ENCODE results near the gene EPN3. TPM values are rescaled to one million over a fixed set of nuclear protein-coding genes. Genes with fewer than 3 reads are reported as not detected.
A peak's percentile ranks its signal among the peaks of the same experiment; 100 is the strongest.

The EPN3 gene
- total RNA-seq, 4 donors from 2014 or later, result not detected

DNA sequence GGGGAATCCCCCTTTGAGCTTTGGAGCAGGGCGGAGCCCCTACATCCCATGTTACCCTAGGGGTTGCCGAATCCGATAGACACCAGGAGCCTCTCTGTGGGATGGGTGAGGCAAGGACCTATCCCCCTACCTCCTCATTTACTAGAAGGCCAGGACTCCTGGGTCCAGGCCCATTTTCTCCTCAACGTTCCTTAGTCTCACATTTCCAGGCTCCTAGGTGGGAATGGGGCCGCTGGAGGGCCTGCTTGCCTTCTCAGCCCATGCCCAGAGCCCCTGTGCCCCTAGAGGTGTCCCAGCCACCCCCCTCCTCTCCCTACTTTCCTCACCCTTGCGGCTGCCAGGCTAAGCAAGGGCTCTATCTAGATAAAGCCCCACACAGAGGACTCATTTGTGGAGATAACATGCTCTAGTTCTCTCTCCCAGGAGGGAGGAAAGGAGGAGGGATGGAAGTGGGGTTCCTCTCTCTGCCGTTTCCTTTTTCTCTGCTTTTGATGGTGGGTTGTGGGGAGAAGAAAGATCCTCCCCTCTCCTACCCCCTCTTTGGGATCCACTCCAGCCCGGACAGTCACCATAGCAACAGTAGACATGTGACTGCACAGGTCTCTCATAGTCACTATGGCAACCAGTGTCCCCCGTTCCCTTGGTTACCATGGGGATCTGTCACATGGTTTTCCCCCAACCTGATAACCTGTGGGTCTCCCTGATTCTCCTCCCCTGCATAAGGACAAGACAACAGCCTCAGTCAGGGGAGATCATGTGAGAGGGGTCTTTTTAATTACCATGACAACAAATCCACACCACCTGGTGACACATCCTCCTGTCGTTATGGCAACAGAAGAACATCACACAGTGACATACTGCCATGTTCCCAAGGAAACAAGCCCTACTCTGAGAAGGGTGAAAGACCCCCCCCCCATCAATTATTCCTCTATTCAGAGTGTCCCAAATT, 33.1 kb downstream of the EPN3 start:
- 57% methylated on average over 9 of the region's 10 CpGs for WGBS
- intact Hi-C loops (cut with DNase I), result no loop called here
- H3K27me3 ChIP-seq, result peaks cover 3 to 78% (median 31%) of the 10 kb centered on the region in 4 donors
- H3K36me3 ChIP-seq, result no peaks in the 10 kb centered on the region
- peak overlapping the region in 1 of 4 donors; percentile 18 for H3K4me3 ChIP-seq
- no peak overlapping the region for H3K27ac ChIP-seq (replicated peaks in 1 of 4)
- DNase-seq (ENCODE audit: extremely low spot score), result no peak
- H3K4me1 ChIP-seq, result peaks cover 18 to 45% (median 37%) of the 10 kb centered on the region in 4 donors
- no peak for TF ChIP-seq CTCF (IDR thresholded peaks at IDR 0.05)
- TF ChIP-seq POLR2AphosphoS5 (IDR thresholded peaks at IDR 0.05), result no peak
- TF ChIP-seq EP300 (IDR thresholded peaks at IDR 0.05), result no peak
- TF ChIP-seq POLR2A (IDR thresholded peaks at IDR 0.05; ENCODE audit: low read depth), result no peak
- H3K9me3 ChIP-seq, result no peaks in the 10 kb centered on the region

- no peaks in the 10 kb centered on the region for H3K9me3 ChIP-seq
- no peak for DNase-seq (ENCODE audit: extremely low spot score)
- WGBS, result 50% methylated on average over 2 of the region's 2 CpGs
- H3K36me3 ChIP-seq, result no peaks in the 10 kb centered on the region
- peaks cover 3 to 70% (median 19%) of the 10 kb centered on the region in 4 donors for H3K27me3 ChIP-seq
- no peak overlapping the region for H3K27ac ChIP-seq (replicated peaks in 1 of 4)
- intact Hi-C loops (cut with DNase I), result no loop called here
- TF ChIP-seq CTCF (IDR thresholded peaks at IDR 0.05), result no peak
- no peak overlapping the region for H3K4me3 ChIP-seq
- peaks cover 5 to 33% (median 25%) of the 10 kb centered on the region in 4 donors for H3K4me1 ChIP-seq
These were observed 34.4 kb downstream of the EPN3 start for GRCh38 chr17:50566886-50567285.

GRCh38 chr17:50568659-50569058, 36.1 kb downstream of the EPN3 start:
- intact Hi-C loops (cut with DNase I), result no loop called here
- WGBS, result 80% methylated on average over 6 of the region's 12 CpGs

GRCh38 chr17:50569592-50569991, 37.1 kb downstream of the EPN3 start:
- intact Hi-C loops (cut with DNase I), result no loop called here
- H3K4me3 ChIP-seq, result no peak overlapping the region
- no peak overlapping the region for H3K27ac ChIP-seq (replicated peaks in 1 of 4)
- no CpG with 5 or more reads among the region's 7 CpGs for WGBS
- H3K36me3 ChIP-seq, result no peaks in the 10 kb centered on the region
- TF ChIP-seq EP300 (IDR thresholded peaks at IDR 0.05) (no peak), POLR2A (IDR thresholded peaks at IDR 0.05; ENCODE audit: low read depth) (no peak), CTCF (IDR thresholded peaks at IDR 0.05) (no peak), POLR2AphosphoS5 (IDR thresholded peaks at IDR 0.05) (no peak)
- no peaks in the 10 kb centered on the region for H3K9me3 ChIP-seq
- no peak for DNase-seq (ENCODE audit: extremely low spot score)
- peaks cover 0 to 43% (median 0%) of the 10 kb centered on the region in 4 donors for H3K27me3 ChIP-seq
- peaks cover 0 to 22% (median 10%) of the 10 kb centered on the region in 4 donors for H3K4me1 ChIP-seq

More at GRCh38 chr17:50568659-50569058, 36.1 kb downstream of the EPN3 start:
- no peak for TF ChIP-seq EP300 (IDR thresholded peaks at IDR 0.05)
- no peak for TF ChIP-seq CTCF (IDR thresholded peaks at IDR 0.05)
- TF ChIP-seq POLR2A (IDR thresholded peaks at IDR 0.05; ENCODE audit: low read depth), result no peak
- TF ChIP-seq POLR2AphosphoS5 (IDR thresholded peaks at IDR 0.05), result no peak
- DNase-seq (ENCODE audit: extremely low spot score), result no peak
- Histone ChIP-seq H3K36me3 (no peaks in the 10 kb centered on the region), H3K27ac (replicated peaks in 1 of 4) (no peak overlapping the region), H3K9me3 (no peaks in the 10 kb centered on the region), H3K4me1 (peaks cover 0 to 28% (median 16%) of the 10 kb centered on the region in 4 donors), H3K4me3 (no peak overlapping the region), H3K27me3 (peaks cover 0 to 52% (median 1%) of the 10 kb centered on the region in 4 donors)
